LHCN-M2 (cell line): Measurements from ENCODE around the gene SIGLEC14. TPM values are rescaled to one million over a fixed set of nuclear protein-coding genes. Genes with fewer than 3 reads are reported as not detected.
"Not testable (repeated sequence)": the region's sequence is repeated elsewhere in the genome, so short reads cannot be mapped to it uniquely, and the experiment has no call there.

Experiments
- DNase-seq: peaks from one replicate; pipeline ENCODE4 v3.0.0-alpha.2; 2012; ENCODE audit warnings: low read depth
- total RNA-seq: library from RNA; depleted of rRNA; stranded (reverse); fragments of >200 nt; gene quantifications from 2 replicates; pipeline ENCODE4 v1.2.3, GENCODE V29; 2014

Gene SIGLEC14
- total RNA-seq, 1 experiment from 2014 or later, result not detected

GRCh38 chr19:51675911-51676565, 29.4 kb upstream of the SIGLEC14 start:
- peak; percentile 25 for DNase-seq

- no peak for DNase-seq
Observed at GRCh38 chr19:51668216-51668615, 21.6 kb upstream of the SIGLEC14 start.

- DNase-seq, result peak; percentile 19
Observed at GRCh38 chr19:51664997-51665396, 18.4 kb upstream of the SIGLEC14 start.

GRCh38 chr19:51664131-51664530, 17.5 kb upstream of the SIGLEC14 start:
- DNase-seq, result no peak

GRCh38 chr19:51663650-51664049, 17.0 kb upstream of the SIGLEC14 start:
- DNase-seq, result no peak

- peak; percentile 73 for DNase-seq
Observed at GRCh38 chr19:51660975-51661600, 14.5 kb upstream of the SIGLEC14 start.

- no peak for DNase-seq
Observed at GRCh38 chr19:51654783-51655182, 8.2 kb upstream of the SIGLEC14 start.

- no peak for DNase-seq
Observed at GRCh38 chr19:51653162-51653561, 6.5 kb upstream of the SIGLEC14 start.

- DNase-seq, result no peak
Observed at GRCh38 chr19:51652266-51652665, 5.6 kb upstream of the SIGLEC14 start.

- DNase-seq, result no peak
Observed at GRCh38 chr19:51651216-51651846, 4.7 kb upstream of the SIGLEC14 start.

GRCh38 chr19:51647318-51647717, 693 bp upstream of the SIGLEC14 start:
- no peak for DNase-seq

GRCh38 chr19:51644636-51645271, 1.9 kb downstream of the SIGLEC14 start:
- DNase-seq, result no peak

- no peak for DNase-seq
Observed at GRCh38 chr19:51641648-51642047, 5.0 kb downstream of the SIGLEC14 start.

GRCh38 chr19:51640386-51640785, 6.2 kb downstream of the SIGLEC14 start:
- DNase-seq, result no peak

GRCh38 chr19:51639916-51640315, 6.7 kb downstream of the SIGLEC14 start:
- DNase-seq, result no peak

GRCh38 chr19:51637362-51637978, 9.2 kb downstream of the SIGLEC14 start:
- peak; percentile 13 for DNase-seq

GRCh38 chr19:51632126-51632525, 14.5 kb downstream of the SIGLEC14 start:
- DNase-seq, result no peak

- DNase-seq, result not testable (repeated sequence)
Observed at GRCh38 chr19:51630315-51630714, 16.3 kb downstream of the SIGLEC14 start, which contains the start of gene SIGLEC5. Gene SIGLEC5 (minus strand): TSS chr19:51630401. CDS start chr19:51630335, 66 bp downstream.

GRCh38 chr19:51628153-51628939, 18.3 kb downstream of the SIGLEC14 start:
- DNase-seq, result no peak

GRCh38 chr19:51627491-51628138, 19.0 kb downstream of the SIGLEC14 start:
- no peak for DNase-seq
